ENCODE data around the gene ADRB1.

Gene ADRB1

DNA sequence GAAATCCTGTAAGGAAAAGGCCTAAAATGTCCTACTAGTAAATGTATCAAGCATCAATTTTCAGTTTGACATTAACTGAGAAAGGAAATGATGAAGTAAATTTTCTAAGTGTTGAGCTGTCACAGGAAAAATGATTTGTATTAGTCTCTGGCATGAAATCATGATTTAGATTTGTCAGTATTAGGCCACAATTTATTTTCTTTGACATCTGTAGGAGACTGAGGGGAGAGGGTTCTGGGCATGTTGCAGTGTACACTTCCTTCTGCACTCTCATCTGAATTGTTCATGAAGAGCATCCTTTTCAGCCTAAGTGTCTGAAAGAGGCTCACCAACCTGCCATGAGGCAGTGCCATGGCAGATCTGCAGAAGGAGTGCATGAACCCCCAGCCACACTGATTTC is 15.9 kb downstream of the ADRB1 start:
- POLR2A ChIA-PET = no interaction called here
- CTCF ChIA-PET = interaction anchor here (0.7 to 2.4 kb wide), 3 partner anchors 9 to 28 kb away, joined by 3 to 7 read pairs (median 3); no protein-coding TSS in a partner anchor
- no peak for DNase-seq (ENCODE audit: extremely low spot score)
- no peak for TF ChIP-seq CTCF (IDR thresholded peaks at IDR 0.05; ENCODE audit: control extremely low read depth, extremely low read depth, low read depth, missing control alignments)

DNA sequence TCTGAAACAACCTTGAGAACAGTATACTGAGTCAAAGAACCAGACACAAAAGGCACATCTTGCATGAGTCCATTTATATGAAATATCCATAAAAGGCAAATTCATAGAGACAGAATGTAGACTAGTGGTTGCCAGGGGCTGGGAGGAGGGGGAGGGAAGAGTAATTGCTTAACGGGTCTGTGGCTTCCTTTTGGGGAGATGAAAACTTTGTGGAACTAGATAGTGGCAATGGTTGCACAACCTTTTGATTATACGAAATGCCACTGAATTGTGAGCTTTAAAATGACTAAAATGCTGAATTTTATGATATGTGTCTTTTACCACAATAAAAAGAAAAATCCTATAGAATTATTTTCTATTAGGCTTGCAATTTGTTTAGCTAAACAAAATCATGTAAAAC is 16.8 kb downstream of the ADRB1 start:
- DNase-seq (ENCODE audit: extremely low spot score) = no peak
- CTCF ChIA-PET = interaction anchor here (1.0 to 2.4 kb wide), 4 partner anchors 10 to 262 kb away, joined by 3 to 7 read pairs (median 4); no protein-coding TSS in a partner anchor
- POLR2A ChIA-PET = no interaction called here
- TF ChIP-seq CTCF (IDR thresholded peaks at IDR 0.05; ENCODE audit: control extremely low read depth, extremely low read depth, low read depth, missing control alignments) = no peak

GRCh38 chr10:114061148-114061547 is 17.5 kb downstream of the ADRB1 start:
- POLR2A ChIA-PET = no interaction called here
- TF ChIP-seq CTCF (IDR thresholded peaks at IDR 0.05; ENCODE audit: control extremely low read depth, extremely low read depth, low read depth, missing control alignments) = no peak
- no peak for DNase-seq (ENCODE audit: extremely low spot score)
- CTCF ChIA-PET = interaction anchor here (1.3 to 2.4 kb wide), 3 partner anchors 11 to 262 kb away, joined by 3 to 7 read pairs (median 6); no protein-coding TSS in a partner anchor

DNA sequence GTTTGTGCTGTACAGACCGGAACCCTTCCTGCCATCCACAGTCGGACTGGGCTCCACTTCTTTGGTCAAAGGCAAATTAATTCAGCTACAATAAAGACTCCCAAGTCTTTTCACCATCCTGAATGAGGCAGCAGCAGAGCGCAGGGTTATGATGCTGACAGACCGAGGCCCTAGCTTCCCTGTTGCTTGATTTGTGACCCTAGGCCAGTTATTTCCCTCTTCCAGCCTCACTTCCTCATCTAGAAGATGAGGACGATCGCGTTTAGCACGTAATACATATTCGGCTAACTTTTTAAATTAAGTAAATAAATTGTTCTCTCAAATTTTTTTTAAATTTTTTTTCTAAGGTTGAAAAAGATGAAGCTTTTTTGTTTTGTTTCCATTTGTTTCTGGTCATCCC is 18.1 kb downstream of the ADRB1 start:
- no peak for TF ChIP-seq CTCF (IDR thresholded peaks at IDR 0.05; ENCODE audit: control extremely low read depth, extremely low read depth, low read depth, missing control alignments)
- ChIA-PET POLR2A (no interaction called here), CTCF (interaction anchor here (1.4 to 1.9 kb wide), 3 partner anchors 42 to 263 kb away, joined by 4 to 6 read pairs (median 4); no protein-coding TSS in a partner anchor)
- no peak for DNase-seq (ENCODE audit: extremely low spot score)

- no peak for TF ChIP-seq CTCF (IDR thresholded peaks at IDR 0.05; ENCODE audit: control extremely low read depth, extremely low read depth, low read depth, missing control alignments)
- POLR2A ChIA-PET = no interaction called here
- CTCF ChIA-PET = interaction anchor here (1.0 to 2.3 kb wide), 3 partner anchors 10 to 32 kb away, joined by 4 to 7 read pairs (median 5); no protein-coding TSS in a partner anchor
Measured at GRCh38 chr10:114064151-114065048, 20.7 kb downstream of the ADRB1 start.

DNA sequence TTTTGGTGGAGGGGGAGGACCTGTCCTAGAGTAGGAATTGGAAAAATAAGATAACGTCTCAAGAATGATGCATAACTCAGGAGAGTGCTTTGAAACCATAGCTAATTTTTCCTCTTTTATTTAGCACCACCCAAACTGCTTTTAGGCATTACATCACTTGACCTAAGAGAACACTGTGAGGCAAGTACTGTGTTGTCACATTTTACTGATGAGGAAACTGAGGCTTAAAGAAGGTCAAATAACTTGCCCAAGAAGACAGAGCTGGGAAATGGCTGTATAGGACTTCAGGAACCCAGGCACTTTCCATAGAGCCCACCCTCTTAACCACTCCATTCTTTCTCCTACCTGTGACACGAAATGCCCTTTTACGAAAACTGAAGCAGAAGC is 21.4 kb downstream of the ADRB1 start:
- ChIA-PET POLR2A (no interaction called here), CTCF (interaction anchor here (1.9 to 2.3 kb wide), 2 partner anchors 12 to 266 kb away, joined by 4 to 7 read pairs; no protein-coding TSS in a partner anchor)
- no peak for TF ChIP-seq CTCF (IDR thresholded peaks at IDR 0.05; ENCODE audit: control extremely low read depth, extremely low read depth, low read depth, missing control alignments)
- DNase-seq (ENCODE audit: extremely low spot score) = no peak

More at GRCh38 chr10:114064151-114065048, 20.7 kb downstream of the ADRB1 start:
- DNase-seq (ENCODE audit: extremely low spot score) = no peak
